Measurements from ENCODE around the gene CETP. TPM values are rescaled to one million over a fixed set of nuclear protein-coding genes. Genes with fewer than 3 reads are reported as not detected.
A peak's percentile ranks its signal among the peaks of the same experiment; 100 is the strongest.
"Not testable (repeated sequence)": the region's sequence is repeated elsewhere in the genome, so short reads cannot be mapped to it uniquely, and the experiment has no call there.

CETP gene
- total and polyA plus RNA-seq, 2 of the 13 experiments (the other 11 are each of a cell fraction or from before 2014, with no cell fraction given) = 0.31 to 9.8 TPM

- H3K9me3 ChIP-seq (ENCODE audit: low read length) = no peaks in the 10 kb centered on the region
- intact Hi-C loops (cut with micrococcal nuclease; ENCODE audit: unreplicated experiment) = no loop called here
- no peak overlapping the region for H2AFZ ChIP-seq (ENCODE audit: low read length)
- no peak overlapping the region for H3K27ac ChIP-seq (ENCODE audit: extremely low read length, insufficient read depth, low read length)
- in situ Hi-C loops (cut with HindIII; ENCODE audit: extremely low pct_ligation_motif_present, low pct_unique_long_range_greater_than_20kb) = no loop called here
- ATAC-seq (no peak), DNase-seq (ENCODE audit: low spot score) (no peak), FAIRE-seq (no peak)
- CTCF ChIA-PET (ENCODE audit: low intra/inter-chr PET ratio, low total read pairs) = no interaction called here
- H3K27me3 ChIP-seq (ENCODE audit: control insufficient read depth in 1 of 2, insufficient read depth in 2 of 2, low read length in 2 of 2) = peaks cover 3 to 43% of the 10 kb centered on the region in 2 experiments
- H3K4me3 ChIP-seq (replicated peaks in 1 of 3; ENCODE audit: insufficient read depth in 1 of 3, low read depth in 2 of 3, low read length in 3 of 3) = no peak overlapping the region; a peak in 1 of 6 replicates
- no peaks in the 10 kb centered on the region for H3K79me2 ChIP-seq (ENCODE audit: insufficient read depth, low read length)
- no peaks in the 10 kb centered on the region for H4K20me1 ChIP-seq (ENCODE audit: insufficient read depth, low read length)
- H3K4me1 ChIP-seq (ENCODE audit: insufficient read depth, low read length) = peaks cover 52% of the 10 kb centered on the region
- peak overlapping the region; percentile 92; the same call in 1 of the 2 replicates for H3K4me2 ChIP-seq (ENCODE audit: low read depth, low read length)
- TF ChIP-seq ZNF777 (CRISPR knock-in tag; IDR thresholded peaks at IDR 0.05) (no peak), MBD4 (IDR thresholded peaks at IDR 0.05; ENCODE audit: borderline replicate concordance, low read length) (no peak), CEBPB (IDR thresholded peaks at IDR 0.05; ENCODE audit: borderline replicate concordance, low read depth, low read length) (0 out of 2 replicates have a peak, but pooled peaks have one; percentile 5), MNT (IDR thresholded peaks at IDR 0.05) (peak; percentile 80), ZNF530 (CRISPR knock-in tag; IDR thresholded peaks at IDR 0.05; ENCODE audit: low read depth) (no peak)
- POLR2A ChIA-PET = interaction anchor here (2.7 kb wide), 1 partner anchor 25 kb away, joined by 12 read pairs; no protein-coding TSS in a partner anchor
- BruUV-seq (replicated peaks) = no TSS peak
- 63% methylated on average over 16 of the region's 16 CpGs for WGBS (ENCODE audit: low lambda C conversion rate)
- H3K9ac ChIP-seq (ENCODE audit: insufficient read depth, low read depth, low read length) = no peak overlapping the region
- H3K36me3 ChIP-seq (replicated peaks in 1 of 2; ENCODE audit: control insufficient read depth in 1 of 2, insufficient read depth in 2 of 2, low read length in 2 of 2) = no peaks in the 10 kb centered on the region
These were observed 28.9 kb downstream of the CETP start for GRCh38 chr16:56990407-56991286.

GRCh38 chr16:56992431-56992830 is 30.7 kb downstream of the CETP start:
- POLR2A ChIA-PET; BruUV-seq (replicated peaks): not testable (repeated sequence)

More at GRCh38 chr16:56992431-56992830, 30.7 kb downstream of the CETP start:
- in situ Hi-C loops (cut with HindIII; ENCODE audit: extremely low pct_ligation_motif_present, low pct_unique_long_range_greater_than_20kb); H3K4me2 ChIP-seq (ENCODE audit: low read depth, low read length); H3K9ac ChIP-seq (ENCODE audit: insufficient read depth, low read depth, low read length); H3K9me3 ChIP-seq (ENCODE audit: low read length); H4K20me1 ChIP-seq (ENCODE audit: insufficient read depth, low read length); intact Hi-C loops (cut with micrococcal nuclease; ENCODE audit: unreplicated experiment); ATAC-seq; H3K4me3 ChIP-seq (replicated peaks in 1 of 3; ENCODE audit: insufficient read depth in 1 of 3, low read depth in 2 of 3, low read length in 3 of 3); H3K79me2 ChIP-seq (ENCODE audit: insufficient read depth, low read length); DNase-seq (ENCODE audit: low spot score); CTCF ChIA-PET (ENCODE audit: low intra/inter-chr PET ratio, low total read pairs); FAIRE-seq; H3K36me3 ChIP-seq (replicated peaks in 1 of 2; ENCODE audit: control insufficient read depth in 1 of 2, insufficient read depth in 2 of 2, low read length in 2 of 2); H2AFZ ChIP-seq (ENCODE audit: low read length); H3K27ac ChIP-seq (ENCODE audit: extremely low read length, insufficient read depth, low read length): not testable (repeated sequence)
- peaks cover 3 to 41% of the 10 kb centered on the region in 2 experiments for H3K27me3 ChIP-seq (ENCODE audit: control insufficient read depth in 1 of 2, insufficient read depth in 2 of 2, low read length in 2 of 2)
- WGBS (ENCODE audit: low lambda C conversion rate) = 59% methylated on average over 1 of the region's 1 CpG
- peaks cover 34% of the 10 kb centered on the region for H3K4me1 ChIP-seq (ENCODE audit: insufficient read depth, low read length)
